Gastroesophageal sphincter (tissue), 4 donors: Measurements from ENCODE around the gene TTLL13. TPM values are rescaled to one million over a fixed set of nuclear protein-coding genes. Genes with fewer than 3 reads are reported as not detected.
"Not testable (repeated sequence)": the region's sequence is repeated elsewhere in the genome, so short reads cannot be mapped to it uniquely, and the experiment has no call there.

Experiments
- ATAC-seq: fragments of 150-250 bp; one replicate; pipeline ENCODE4 v1.9.1; 2016; ENCODE audit warnings: mild to moderate bottlenecking, moderate library complexity
- H3K27ac ChIP-seq, 4 donors: fragments of 200-600 bp; sonication (generic) in 3 of 4; 1 replicate in 3 of 4; 2 replicates in 1 of 4; pipeline ENCODE4 v1.5.1; 2016 to 2019
- H3K27me3 ChIP-seq: fragments of 200-600 bp; sonication (generic); one replicate; pipeline ENCODE4 v1.5.1; 2019
- H3K36me3 ChIP-seq, 2 donors: fragments of 200-600 bp; sonication (generic); one replicate each; pipeline ENCODE4 v1.5.1; 2019; ENCODE audit warnings: control low read depth in 1 of 2
- H3K4me1 ChIP-seq, 3 donors: fragments of 200-600 bp; sonication (generic); 1 replicate in 2 of 3; 2 replicates in 1 of 3; pipeline ENCODE4 v1.5.1; 2016 to 2019; ENCODE audit warnings: control low read depth in 2 of 3
- H3K4me3 ChIP-seq, 2 donors: fragments of 200-600 bp; sonication (generic); one replicate each; pipeline ENCODE4 v1.5.1; 2019; ENCODE audit warnings: mild to moderate bottlenecking in 1 of 2, moderate library complexity in 1 of 2
- H3K9me3 ChIP-seq, 3 donors: fragments of 200-600 bp; sonication (generic); one replicate each; pipeline ENCODE4 v1.5.1; 2017 to 2019; ENCODE audit warnings: control low read depth in 2 of 3
- EP300 ChIP-seq: sonication (generic); formaldehyde crosslinking; IDR thresholded peaks from one replicate; pipeline ENCODE4 v1.6.1; 2017; ENCODE audit warnings: antibody characterized with exemption, mild to moderate bottlenecking
- POLR2A ChIP-seq, 2 donors: fragments of 450-650 bp; IDR thresholded peaks; one replicate each; pipeline ENCODE4 v1.6.1; 2017; ENCODE audit warnings: antibody characterized with exemption in 2 of 2, mild to moderate bottlenecking in 2 of 2, moderate library complexity in 1 of 2
- POLR2AphosphoS5 ChIP-seq: sonication (generic); formaldehyde crosslinking; IDR thresholded peaks from one replicate; pipeline ENCODE4 v1.6.1; 2017; ENCODE audit warnings: antibody characterized with exemption
- WGBS, 2 donors: methylation state at CpG; one replicate each; pipeline ENCODE4 v1.1.5; 2018; ENCODE audit warnings: low coverage in 1 of 2; 5-methylcytosine and 5-hydroxymethylcytosine counted together
- total RNA-seq, 4 donors: library from RNA; depleted of rRNA; stranded (reverse); fragments of >200 nt; gene quantifications; one replicate each; pipeline ENCODE4 v1.1.0, GENCODE V29; 2016
- TF ChIP-seq, protein P1 (sequence below), 4 experiments: fragments of 200-600 bp in 2 of 4; fragments of 450-650 bp in 2 of 4; sonication (generic) in 1 of 4; IDR thresholded peaks; one replicate each; pipeline ENCODE4 v1.5.1; 2017 to 2019; ENCODE audit warnings: antibody characterized with exemption in 4 of 4, mild to moderate bottlenecking in 2 of 4, moderate library complexity in 2 of 4

Gene TTLL13
- total RNA-seq, 4 donors from 2014 or later, result 0.54 TPM; not detected in 3

DNA sequence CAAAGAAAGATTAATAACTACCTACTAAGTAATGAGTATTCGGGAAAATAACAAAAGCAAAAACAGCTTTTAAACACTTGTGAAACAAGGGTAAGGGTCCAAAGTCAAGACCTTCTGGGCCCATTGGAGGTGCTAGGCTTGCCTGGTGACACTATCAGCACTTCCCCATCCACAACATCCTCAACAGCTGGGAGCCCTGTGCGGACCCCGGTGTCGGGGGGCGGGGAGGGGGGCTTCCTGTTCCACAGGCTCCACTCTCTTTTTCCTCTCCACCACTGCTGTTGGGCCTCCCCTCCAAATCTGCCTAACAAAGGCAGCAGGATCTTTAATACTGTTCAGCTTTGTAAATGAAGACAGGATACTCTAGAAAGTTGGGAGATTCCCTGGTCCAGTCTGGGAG is 37.7 kb downstream of the TTLL13 start:
- H3K27ac ChIP-seq, result no peak overlapping the region

DNA sequence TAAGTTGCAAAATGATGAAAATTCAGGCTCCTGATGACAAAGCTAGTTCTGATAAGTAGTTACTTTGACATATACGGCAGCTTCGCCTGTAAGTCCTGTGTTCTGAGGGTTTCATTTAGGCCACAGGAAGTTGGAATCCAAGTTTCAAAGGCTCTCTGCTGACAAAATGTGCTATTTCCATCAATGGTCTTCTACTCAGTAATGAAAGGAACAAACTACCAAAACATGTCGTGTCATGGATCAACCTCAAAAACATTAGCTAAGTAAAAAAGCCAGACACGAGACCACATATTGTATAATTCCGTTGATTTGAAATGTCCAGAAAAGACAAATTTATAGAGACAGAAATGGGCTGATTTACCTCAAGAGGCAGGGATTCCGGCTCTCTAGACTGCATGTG is 38.6 kb downstream of the TTLL13 start:
- WGBS, 2 donors, result 69 to 84% methylated on average over 3 to 6 of the region's 6 CpGs
- Histone ChIP-seq H3K36me3 (no peaks in the 10 kb centered on the region), H3K4me3 (no peak overlapping the region), H3K27me3 (no peaks in the 10 kb centered on the region), H3K27ac (no peak overlapping the region), H3K4me1 (no peaks in the 10 kb centered on the region), H3K9me3 (no peaks in the 10 kb centered on the region)
- ATAC-seq, result no peak
- TF ChIP-seq POLR2A (IDR thresholded peaks at IDR 0.05), result no peak

More for the DNA sequence above, 37.7 kb downstream of the TTLL13 start:
- H3K4me1 ChIP-seq, result no peaks in the 10 kb centered on the region
- no peaks in the 10 kb centered on the region for H3K36me3 ChIP-seq
- no peaks in the 10 kb centered on the region for H3K9me3 ChIP-seq
- no peak overlapping the region for H3K4me3 ChIP-seq
- WGBS, 2 donors, result 71 to 89% methylated on average over 1 of the region's 5 CpGs
- ATAC-seq, result no peak
- TF ChIP-seq EP300 (no peak), POLR2AphosphoS5 (no peak), POLR2A (IDR thresholded peaks at IDR 0.05) (no peak)
- TF ChIP-seq, protein P1, sequence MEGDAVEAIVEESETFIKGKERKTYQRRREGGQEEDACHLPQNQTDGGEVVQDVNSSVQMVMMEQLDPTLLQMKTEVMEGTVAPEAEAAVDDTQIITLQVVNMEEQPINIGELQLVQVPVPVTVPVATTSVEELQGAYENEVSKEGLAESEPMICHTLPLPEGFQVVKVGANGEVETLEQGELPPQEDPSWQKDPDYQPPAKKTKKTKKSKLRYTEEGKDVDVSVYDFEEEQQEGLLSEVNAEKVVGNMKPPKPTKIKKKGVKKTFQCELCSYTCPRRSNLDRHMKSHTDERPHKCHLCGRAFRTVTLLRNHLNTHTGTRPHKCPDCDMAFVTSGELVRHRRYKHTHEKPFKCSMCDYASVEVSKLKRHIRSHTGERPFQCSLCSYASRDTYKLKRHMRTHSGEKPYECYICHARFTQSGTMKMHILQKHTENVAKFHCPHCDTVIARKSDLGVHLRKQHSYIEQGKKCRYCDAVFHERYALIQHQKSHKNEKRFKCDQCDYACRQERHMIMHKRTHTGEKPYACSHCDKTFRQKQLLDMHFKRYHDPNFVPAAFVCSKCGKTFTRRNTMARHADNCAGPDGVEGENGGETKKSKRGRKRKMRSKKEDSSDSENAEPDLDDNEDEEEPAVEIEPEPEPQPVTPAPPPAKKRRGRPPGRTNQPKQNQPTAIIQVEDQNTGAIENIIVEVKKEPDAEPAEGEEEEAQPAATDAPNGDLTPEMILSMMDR (IDR thresholded peaks at IDR 0.05), result no peak
- H3K27me3 ChIP-seq, result no peaks in the 10 kb centered on the region

DNA sequence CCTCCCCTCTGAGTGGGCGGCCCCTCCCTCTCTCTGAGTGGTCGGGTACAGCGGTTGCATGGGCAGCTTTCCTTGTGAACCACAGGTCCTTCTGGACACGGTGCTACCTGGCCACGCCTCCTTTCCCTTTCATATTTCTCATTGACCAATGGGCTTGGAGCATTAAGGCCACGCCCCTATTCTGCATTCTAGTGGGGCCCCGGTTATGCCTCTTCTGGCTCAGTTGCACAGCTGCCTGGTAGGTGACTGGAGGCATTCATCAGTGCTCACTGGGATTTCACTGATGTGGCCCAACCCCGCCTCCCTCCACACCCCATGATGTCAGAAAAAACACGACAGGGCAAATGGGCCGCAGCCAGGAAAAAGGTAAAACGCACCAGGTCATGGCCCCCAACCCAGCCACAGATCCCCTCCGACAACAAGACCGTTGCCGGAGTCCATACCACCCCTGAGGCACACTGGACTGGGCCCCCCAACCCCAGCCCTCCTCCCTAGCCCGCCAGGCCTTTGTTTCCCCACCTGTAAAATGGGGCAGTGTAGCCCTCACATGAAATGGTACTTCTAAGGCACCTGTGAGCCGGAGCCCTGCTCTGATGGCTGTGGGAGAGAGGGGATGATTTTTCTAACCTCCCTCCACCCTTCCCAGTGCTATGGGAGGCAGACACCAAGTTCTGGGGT is 42.5 kb downstream of the TTLL13 start:
- Histone ChIP-seq H3K27ac (no peak overlapping the region), H3K4me3 (no peak overlapping the region), H3K9me3 (no peaks in the 10 kb centered on the region), H3K4me1 (peaks cover 0 to 6% (median 0%) of the 10 kb centered on the region in 3 donors), H3K27me3 (no peaks in the 10 kb centered on the region), H3K36me3 (no peaks in the 10 kb centered on the region)
- WGBS, 2 donors, result 83 to 86% methylated on average over 7 to 8 of the region's 16 CpGs
- no peak for TF ChIP-seq EP300
- no peak for TF ChIP-seq POLR2A (IDR thresholded peaks at IDR 0.05)
- no peak for TF ChIP-seq POLR2AphosphoS5
- TF ChIP-seq, protein P1 (IDR thresholded peaks at IDR 0.05), result no peak
- ATAC-seq, result no peak

DNA sequence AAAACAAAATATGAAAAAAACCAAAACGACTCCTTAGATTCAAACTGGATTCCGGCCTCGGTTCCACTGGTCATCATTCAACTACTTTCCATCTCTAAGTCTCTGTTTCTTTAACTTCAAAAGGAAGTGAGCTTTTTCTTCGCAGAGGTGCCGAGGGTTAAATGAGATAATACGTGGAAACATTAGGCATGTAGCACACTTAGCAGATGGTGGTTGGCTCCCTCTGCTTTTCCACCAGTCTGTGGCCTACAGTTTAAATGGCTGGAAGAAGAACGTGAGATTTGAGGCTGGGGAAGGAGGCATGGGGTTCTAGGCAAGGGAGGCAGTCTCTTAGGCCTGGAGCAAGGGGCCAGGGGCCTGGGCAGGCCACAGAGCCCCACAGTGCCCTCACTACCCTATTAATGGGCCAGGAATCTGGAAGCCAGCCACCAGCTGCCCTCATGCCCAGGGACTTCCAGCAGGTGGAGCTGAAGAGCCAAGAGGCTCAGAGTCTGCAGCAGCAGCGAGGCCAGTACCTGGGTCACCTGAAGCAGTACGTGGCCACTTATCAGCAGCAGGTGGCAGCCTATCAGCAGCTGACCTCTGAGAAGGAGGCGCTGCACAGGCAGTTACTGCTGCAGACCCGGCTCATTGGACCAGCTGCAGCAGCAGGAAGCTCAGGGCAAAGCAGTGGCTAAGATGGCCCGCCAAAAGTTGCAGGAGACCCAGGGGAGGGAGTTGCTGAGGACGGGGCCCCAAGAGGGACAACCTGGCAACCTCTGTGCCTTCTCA is 43.9 kb downstream of the TTLL13 start:
- not testable (repeated sequence) for H3K4me1 ChIP-seq, ATAC-seq, H3K36me3 ChIP-seq, H3K27ac ChIP-seq, H3K4me3 ChIP-seq, H3K9me3 ChIP-seq, H3K27me3 ChIP-seq
- TF ChIP-seq, protein P1 (IDR thresholded peaks at IDR 0.05), result peak; percentile 62 to 88 (median 73)
- 72 to 77% methylated on average over 5 to 7 of the region's 13 CpGs for WGBS, 2 donors

DNA sequence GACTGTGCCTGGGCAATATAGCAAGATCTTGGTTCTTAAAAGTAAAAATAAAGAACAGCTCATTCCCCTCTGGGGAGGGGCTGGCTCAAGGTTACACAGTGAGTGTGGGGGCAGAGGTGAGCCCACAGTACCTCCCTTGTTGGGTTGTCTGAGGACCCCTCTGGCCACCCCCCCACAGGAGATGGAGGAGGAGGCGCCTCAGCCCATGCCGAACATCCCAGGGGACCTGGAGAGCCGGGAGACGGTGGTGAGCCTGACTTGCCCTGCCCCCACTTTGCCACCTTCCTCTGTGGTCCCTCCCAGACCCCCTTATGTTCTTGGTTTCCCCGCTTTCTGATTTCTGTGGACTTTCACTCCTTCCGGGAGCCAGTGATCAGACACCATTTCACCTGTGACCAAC is 44.8 kb downstream of the TTLL13 start:
- Histone ChIP-seq H3K27ac (no peak overlapping the region), H3K36me3 (no peaks in the 10 kb centered on the region), H3K27me3 (no peaks in the 10 kb centered on the region), H3K4me3 (no peak overlapping the region), H3K9me3 (no peaks in the 10 kb centered on the region), H3K4me1 (peaks cover 0 to 6% (median 0%) of the 10 kb centered on the region in 3 donors)
- TF ChIP-seq POLR2AphosphoS5 (no peak), EP300 (no peak), POLR2A (IDR thresholded peaks at IDR 0.05) (no peak)
- TF ChIP-seq, protein P1 (IDR thresholded peaks at IDR 0.05), result no peak
- no peak for ATAC-seq
- WGBS, 2 donors, result 100% methylated on average over 4 of the region's 6 CpGs; no CpG with 5 or more reads in 1 of the 2 donors
